Measurements from ENCODE around the gene SPIN4. TPM values are rescaled to one million over a fixed set of nuclear protein-coding genes. Genes with fewer than 3 reads are reported as not detected.

SPIN4 gene
- 2.6 and 3.9 TPM in 2 replicates for total RNA-seq

DNA sequence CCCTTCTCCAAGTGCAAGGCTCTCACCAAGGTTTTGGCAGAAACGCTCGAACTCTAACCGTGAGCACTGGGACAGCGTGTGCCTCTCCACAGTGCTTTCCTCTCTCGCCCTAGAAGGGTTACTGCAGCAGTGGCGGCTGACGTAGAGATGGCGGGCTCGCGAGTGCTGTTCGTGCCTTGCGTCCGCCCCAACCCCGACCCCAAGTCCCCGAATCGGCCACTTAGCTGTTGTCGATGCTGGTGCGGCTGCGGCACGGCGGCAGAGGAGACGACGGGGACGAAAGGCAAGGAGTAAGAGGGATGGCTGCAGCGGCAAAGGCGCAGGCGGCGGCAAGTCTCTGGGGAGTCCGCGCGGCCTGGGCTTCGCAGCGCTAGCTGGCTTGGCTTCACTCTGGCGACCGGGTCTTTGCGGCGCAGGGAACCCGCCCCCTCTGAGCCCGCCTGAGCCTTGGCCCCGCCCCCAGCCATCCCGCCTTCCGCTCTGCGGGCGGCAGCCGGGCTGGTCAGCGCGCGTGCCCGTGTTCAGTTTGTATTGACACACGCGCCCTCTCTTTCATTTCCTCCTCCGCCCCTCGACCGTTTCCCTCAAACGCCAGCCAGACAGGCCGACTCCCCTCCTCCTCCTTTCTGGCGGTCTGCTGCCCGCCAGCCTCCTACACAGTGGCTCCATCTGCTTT is at the start of gene SPIN4:
SPIN4 (minus strand) TSS at position 392 of the 676 bp plus-strand sequence. CDS start 513 bp downstream, outside the sequence.

All from uterine smooth muscle cell (primary cell).